GM19395 (cell line): ENCODE data around the gene ZNF768.
A peak's percentile ranks its signal among the peaks of the same experiment; 100 is the strongest.

Experiments
- ATAC-seq: cut with Tn5 transposase; IDR thresholded peaks from one replicate; pipeline ENCODE4 v1.9.1; 2021; ENCODE audit warnings: mild to moderate bottlenecking, moderate library complexity; ENCODE audit not compliant: unreplicated experiment

Gene ZNF768

GRCh38 chr16:30526137-30526822, at the start of gene ZNF768:
Gene ZNF768 (minus strand): TSS chr16:30526566. CDS start chr16:30526413, 153 bp downstream.
- no peak for ATAC-seq

- no peak for ATAC-seq
Observed at GRCh38 chr16:30574678-30575077, 48.3 kb upstream of the ZNF768 start.

GRCh38 chr16:30571445-30572322, 45.3 kb upstream of the ZNF768 start, which contains the start of gene ZNF688:
Gene ZNF688 (minus strand): TSS chr16:30571714. CDS start chr16:30571629, 85 bp downstream.
- ATAC-seq, result peak; percentile 76

- ATAC-seq, result no peak
Observed at GRCh38 chr16:30570636-30571444, 44.5 kb upstream of the ZNF768 start.

GRCh38 chr16:30569746-30570635, 43.6 kb upstream of the ZNF768 start:
- no peak for ATAC-seq

DNA sequence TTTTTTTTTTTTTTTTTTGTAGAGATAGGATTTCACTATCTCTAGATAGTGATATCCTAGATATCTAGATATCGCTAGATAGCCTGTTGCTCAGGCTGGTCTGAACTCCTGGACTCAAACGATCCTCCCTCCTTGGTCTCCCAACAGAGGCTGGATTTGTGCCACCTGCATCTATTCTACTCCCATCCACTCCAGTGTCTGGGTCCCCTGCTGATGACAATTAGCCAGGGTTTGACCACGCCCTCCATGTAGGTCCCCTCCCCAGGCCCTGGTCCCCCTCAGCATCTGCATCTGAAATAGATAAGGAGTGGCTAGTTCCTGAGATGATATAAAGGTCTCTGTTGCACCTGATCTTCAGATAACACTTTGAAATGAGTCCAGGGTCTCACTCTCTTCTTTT, 42.9 kb upstream of the ZNF768 start:
- ATAC-seq, result no peak

- no peak for ATAC-seq
Observed at GRCh38 chr16:30567991-30568638, 41.7 kb upstream of the ZNF768 start.

DNA sequence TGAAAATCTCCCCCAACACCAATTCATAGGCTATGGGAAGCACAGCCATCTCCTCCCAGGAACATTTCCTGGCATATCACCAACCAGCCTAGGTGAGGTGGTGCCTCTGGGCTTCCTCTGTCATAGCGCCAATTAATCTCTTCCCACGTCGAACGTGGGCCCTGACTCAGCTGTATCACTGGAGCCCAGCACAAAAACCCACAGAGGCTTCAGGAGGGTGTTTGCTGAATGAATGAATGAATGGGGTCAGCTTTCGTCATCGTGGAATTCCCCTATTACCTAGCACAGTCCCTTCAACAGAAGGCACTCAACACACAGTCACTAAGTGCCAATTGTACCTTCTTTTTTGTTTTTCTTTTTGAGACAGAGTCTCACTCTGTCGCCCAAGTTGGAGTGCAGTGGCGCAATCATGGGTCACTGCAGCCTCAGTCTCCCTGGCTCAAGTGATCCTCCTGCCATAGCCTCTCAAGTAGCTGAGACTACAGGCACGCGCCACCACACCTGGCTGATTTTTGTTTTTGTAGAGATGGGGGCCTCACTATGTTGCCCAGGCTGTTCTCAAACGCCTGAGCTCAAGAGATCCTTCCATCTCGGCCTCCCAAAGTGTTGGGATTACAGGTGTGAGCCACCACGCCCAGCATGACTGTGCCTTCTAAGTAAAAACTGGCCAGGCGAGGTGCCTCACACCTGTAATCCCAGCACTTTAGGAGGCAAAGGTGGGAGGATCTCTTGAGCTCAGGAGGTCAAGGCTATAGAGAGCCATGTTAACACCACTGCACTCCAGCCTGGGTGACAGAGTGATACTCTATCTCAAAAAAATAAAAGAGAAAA, 41.0 kb upstream of the ZNF768 start:
- no peak for ATAC-seq

DNA sequence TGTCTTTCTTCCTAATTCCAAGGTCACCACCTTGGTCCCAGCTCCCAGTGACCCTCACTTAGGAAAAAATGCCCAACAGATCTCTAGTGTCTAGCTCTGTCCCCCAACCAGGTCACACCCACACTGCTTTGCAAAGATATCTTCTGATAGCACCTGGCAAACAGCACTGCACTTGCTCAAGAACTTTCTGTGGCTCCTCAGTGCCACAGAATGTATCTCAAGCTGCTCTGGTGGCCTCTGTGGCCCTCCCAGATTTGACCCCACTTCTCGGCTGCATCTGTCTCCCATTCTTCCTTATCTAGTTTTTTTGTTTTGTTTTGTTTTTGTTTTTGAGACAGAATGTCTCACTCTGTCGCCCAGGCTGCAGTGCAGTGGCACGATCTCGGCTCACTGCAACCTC, 40.2 kb upstream of the ZNF768 start:
- ATAC-seq, result no peak

- ATAC-seq, result no peak
Observed at GRCh38 chr16:30565984-30566383, 39.6 kb upstream of the ZNF768 start.

- no peak for ATAC-seq
Observed at GRCh38 chr16:30565526-30565925, 39.2 kb upstream of the ZNF768 start.

DNA sequence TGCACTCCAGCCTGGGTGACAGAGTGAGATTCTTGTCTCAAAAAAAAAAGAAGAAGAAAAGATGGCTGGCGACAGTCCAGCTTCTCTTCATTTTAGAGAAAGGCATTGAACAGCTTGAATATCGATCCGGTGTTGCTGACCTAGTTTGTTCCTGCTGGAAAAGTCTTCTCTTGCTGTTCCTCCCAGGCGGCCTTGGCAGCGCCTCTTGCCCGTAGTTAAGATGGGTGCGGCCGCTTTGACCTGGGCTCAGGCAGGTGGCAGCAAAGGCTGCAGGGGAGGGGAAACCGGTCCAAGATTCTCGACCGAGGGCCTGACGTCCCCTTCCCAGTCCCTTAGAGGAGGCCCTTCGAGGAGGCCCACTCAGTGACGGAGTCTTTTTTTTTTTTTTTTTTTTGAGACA, 35.7 kb upstream of the ZNF768 start:
- no peak for ATAC-seq

DNA sequence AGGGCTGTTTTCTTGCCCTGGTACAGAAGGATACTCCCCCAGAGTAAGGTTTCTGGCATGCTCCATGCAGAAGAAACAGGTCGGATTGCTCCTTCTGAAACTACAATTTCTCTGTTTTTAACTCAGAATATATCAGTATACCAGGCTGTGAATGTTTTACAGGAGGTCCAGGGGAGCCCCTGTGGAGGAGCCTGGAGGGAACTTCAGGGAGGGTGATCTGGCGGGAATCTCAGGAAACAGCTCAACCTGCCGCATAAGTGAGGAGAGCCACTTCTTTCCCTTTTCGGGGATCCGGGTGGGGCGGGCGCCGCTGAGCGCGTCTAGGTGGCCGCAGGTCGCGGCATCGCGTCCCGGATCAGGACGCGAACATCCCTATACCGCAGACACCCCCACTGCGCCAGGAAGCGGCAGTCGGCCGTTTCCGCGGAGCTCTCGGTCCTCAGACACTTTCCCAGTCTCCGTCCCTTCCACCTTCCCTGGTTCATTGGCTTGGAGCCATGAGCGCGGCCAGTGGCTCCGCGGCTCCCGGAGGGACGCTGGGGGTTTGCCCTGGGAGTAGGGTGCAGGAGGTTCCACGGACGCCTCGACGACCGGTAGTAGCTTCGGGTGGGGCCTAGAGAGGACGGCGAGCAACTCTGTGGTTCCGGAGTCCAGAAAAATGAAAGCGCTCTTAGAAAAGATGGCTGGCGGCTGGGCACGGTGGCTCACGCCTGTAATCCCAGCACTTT, 34.9 kb upstream of the ZNF768 start:
- ATAC-seq, result no peak

DNA sequence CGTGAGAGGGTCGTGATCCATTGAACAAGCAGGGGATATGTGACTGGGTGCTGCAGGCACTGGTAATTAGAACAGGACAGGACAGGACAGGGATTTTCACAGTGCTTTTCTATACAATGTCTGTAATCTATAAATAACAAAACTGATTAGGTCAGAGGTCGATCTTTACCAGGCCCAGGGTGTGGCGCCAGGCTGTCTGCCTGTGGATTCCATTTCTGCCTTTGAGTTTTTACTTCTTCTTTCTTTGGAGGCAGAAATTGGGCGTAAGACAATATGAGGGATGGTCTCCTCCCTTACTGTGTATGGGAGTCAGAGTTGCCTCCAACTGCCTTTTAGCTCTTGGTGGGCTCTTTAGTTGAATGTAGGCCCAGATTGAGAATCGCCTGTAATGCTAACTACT, 33.3 kb upstream of the ZNF768 start:
- ATAC-seq, result no peak

DNA sequence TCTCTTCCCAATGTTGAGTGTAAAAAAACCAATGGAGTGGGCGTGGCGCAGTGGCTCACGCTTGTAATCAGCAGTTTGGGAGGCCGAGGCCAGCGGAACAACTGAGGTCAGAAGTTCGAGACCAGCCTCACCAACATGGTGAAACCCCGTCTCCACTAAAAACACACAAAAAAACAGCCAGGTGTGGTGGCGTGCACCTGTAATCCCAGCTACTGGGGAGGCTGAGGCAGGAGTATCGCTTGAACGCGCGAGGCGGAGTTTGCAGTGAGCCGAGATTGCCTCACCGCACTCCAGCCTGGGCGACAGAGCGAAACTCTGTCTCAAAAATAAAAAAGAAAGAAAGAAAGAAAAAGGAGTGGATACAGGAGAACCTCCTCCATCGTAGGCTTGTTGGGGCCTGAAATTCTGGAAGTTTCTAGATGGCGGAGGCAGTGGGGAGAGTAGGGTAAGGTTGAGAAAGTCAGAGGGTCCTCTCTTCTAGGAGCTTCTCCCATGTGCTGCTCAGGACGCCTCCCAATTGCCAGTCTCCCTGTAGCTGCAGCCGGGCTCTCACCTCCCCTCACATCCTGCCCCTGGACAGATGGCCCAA, 32.5 kb upstream of the ZNF768 start:
- no peak for ATAC-seq

- ATAC-seq, result peak; percentile 91
Observed at GRCh38 chr16:30557957-30558788, 31.8 kb upstream of the ZNF768 start, which contains the start of gene ZNF764. Gene ZNF764 (minus strand): TSS chr16:30558374. CDS start chr16:30558182, 192 bp downstream.

DNA sequence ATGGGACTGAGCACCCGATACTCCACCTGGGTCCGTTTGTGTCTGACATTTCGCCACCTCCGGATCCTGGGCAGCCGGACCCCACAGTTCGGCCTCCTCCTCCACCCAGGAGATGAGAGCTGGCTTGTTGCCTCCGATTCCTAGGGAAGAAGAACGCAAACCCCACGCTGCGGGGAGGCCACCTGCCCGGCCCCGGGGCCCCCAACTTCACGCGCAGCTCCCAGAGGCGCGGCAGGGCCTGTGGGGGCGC, 31.3 kb upstream of the ZNF768 start:
- ATAC-seq, result peak; percentile 12
